Small intestine (tissue), 7 donors: ENCODE data around the gene KCNN3. TPM values are rescaled to one million over a fixed set of nuclear protein-coding genes. Genes with fewer than 3 reads are reported as not detected.

Source experiments
- DNase-seq, 2 donors: peaks; one replicate each; pipeline versions ENCODE4 v3.0.0 to v3.0.0-alpha.2; 2013
- FAIRE-seq: peaks from 2 replicates; lab custom pipeline; 2012; peaks lifted over from hg19 to GRCh38; lab: Jason Lieb, UNC
- H3K27ac ChIP-seq, 3 donors: one replicate each; pipeline ENCODE4 v1.5.1; 2013; ENCODE audit warnings: low read length in 2 of 3, mild to moderate bottlenecking in 2 of 3, control low read depth in 1 of 3, inconsistent platforms in 1 of 3, low read depth in 1 of 3, moderate library complexity in 1 of 3
- H3K27me3 ChIP-seq, 3 donors: one replicate each; pipeline ENCODE4 v1.6.1; 2013; ENCODE audit warnings: low read length in 3 of 3, inconsistent platforms in 1 of 3; ENCODE audit not compliant: control insufficient read depth in 3 of 3, insufficient read depth in 3 of 3
- H3K36me3 ChIP-seq, 3 donors: one replicate each; pipeline ENCODE4 v1.6.1; 2013; ENCODE audit warnings: low read length in 3 of 3, inconsistent platforms in 1 of 3, low read depth in 1 of 3, mild to moderate bottlenecking in 1 of 3, moderate library complexity in 1 of 3; ENCODE audit not compliant: control insufficient read depth in 3 of 3, insufficient read depth in 2 of 3
- H3K4me1 ChIP-seq, 3 donors: one replicate each; pipeline ENCODE4 v1.6.1; 2013; ENCODE audit warnings: low read length in 2 of 3, inconsistent platforms in 1 of 3, low read depth in 1 of 3, mild to moderate bottlenecking in 1 of 3, moderate library complexity in 1 of 3; ENCODE audit not compliant: control insufficient read depth in 3 of 3, insufficient read depth in 2 of 3
- H3K4me3 ChIP-seq, 3 donors: one replicate each; pipeline ENCODE4 v1.5.1; 2013; ENCODE audit warnings: low read length in 3 of 3, control low read depth in 1 of 3, inconsistent platforms in 1 of 3, low read depth in 1 of 3, mild to moderate bottlenecking in 1 of 3, moderate library complexity in 1 of 3
- H3K9me3 ChIP-seq, 2 donors: one replicate each; pipeline ENCODE4 v1.6.1; 2013; ENCODE audit warnings: low read depth in 1 of 2, low read length in 1 of 2; ENCODE audit not compliant: control insufficient read depth in 2 of 2, insufficient read depth in 1 of 2
- WGBS, 3 donors: extraction: QIAGEN DNeasy Blood & Tissue Kit; methylation state at CpG; one replicate each; pipeline ENCODE4 v1.1.7; 2013; 5-methylcytosine and 5-hydroxymethylcytosine counted together
- polyA plus RNA-seq, 4 donors: library from polyadenylated mRNA; stranded (reverse) in 3 of 4; unstranded in 1 of 4; fragments of 200-250 nt in 3 of 4; fragments of 120-200 nt in 1 of 4; gene quantifications; one replicate each; pipeline versions ENCODE4 v1.2.1 to v1.2.3, GENCODE V29; 2013
- donor health status: healthy with polysubstance abuse.
- donor health status: control.
- donor health status: control.
- donor health status: Bipolar disorder and iron deficiency.
- donor health status: healthy.

The KCNN3 gene
- polyA plus RNA-seq, 4 donors, result 0.27 to 1.6 (median 0.94) TPM

DNA sequence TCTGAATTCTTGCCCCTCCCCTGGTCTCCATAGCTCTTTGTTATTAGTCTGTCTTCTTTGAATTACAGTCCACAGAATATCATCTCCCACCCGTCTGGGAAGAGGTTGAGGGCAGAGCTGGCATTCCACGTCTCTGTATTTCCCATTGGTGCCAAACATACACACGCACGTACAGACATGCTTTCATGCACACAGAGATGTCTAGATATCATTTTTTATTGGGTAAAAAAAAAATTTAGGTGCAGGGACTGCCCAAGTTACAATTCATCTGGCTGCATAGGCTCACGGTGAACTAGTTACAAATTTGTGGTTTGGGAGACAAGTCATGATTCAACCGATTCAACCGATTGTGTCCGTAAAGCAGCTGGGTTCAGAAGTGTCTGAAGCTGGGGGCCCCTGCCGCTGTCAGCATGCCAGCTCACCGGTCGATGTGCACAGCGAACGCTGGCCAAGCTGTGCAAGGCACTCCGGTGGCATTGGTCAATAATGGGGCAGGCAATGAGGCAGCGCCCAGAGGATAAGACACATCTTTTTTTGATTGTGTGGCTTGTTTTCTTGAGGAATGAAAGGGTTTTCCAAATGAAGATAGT, 73.7 kb downstream of the KCNN3 start:
- no peak for DNase-seq
- FAIRE-seq, result no peak
- 75 to 83% (median 80%) methylated on average over 15 of the region's 15 CpGs for WGBS, 3 donors

GRCh38 chr1:154794608-154795007, 75.5 kb downstream of the KCNN3 start:
- Histone ChIP-seq H3K9me3 (no peaks in the 10 kb centered on the region), H3K4me3 (no peak overlapping the region), H3K4me1 (no peaks in the 10 kb centered on the region), H3K27me3 (peaks cover 0 to 17% (median 2%) of the 10 kb centered on the region in 3 donors), H3K36me3 (no peaks in the 10 kb centered on the region), H3K27ac (no peak overlapping the region)
- 46 to 75% (median 48%) methylated on average over 3 of the region's 3 CpGs for WGBS, 3 donors
- DNase-seq (peak in 1 of 2 donors; percentile 36), FAIRE-seq (no peak)

More for the DNA sequence above, 73.7 kb downstream of the KCNN3 start:
- Histone ChIP-seq H3K36me3 (no peaks in the 10 kb centered on the region), H3K4me1 (no peaks in the 10 kb centered on the region), H3K4me3 (no peak overlapping the region), H3K9me3 (no peaks in the 10 kb centered on the region), H3K27ac (no peak overlapping the region), H3K27me3 (peaks cover 0 to 19% (median 2%) of the 10 kb centered on the region in 3 donors)

DNA sequence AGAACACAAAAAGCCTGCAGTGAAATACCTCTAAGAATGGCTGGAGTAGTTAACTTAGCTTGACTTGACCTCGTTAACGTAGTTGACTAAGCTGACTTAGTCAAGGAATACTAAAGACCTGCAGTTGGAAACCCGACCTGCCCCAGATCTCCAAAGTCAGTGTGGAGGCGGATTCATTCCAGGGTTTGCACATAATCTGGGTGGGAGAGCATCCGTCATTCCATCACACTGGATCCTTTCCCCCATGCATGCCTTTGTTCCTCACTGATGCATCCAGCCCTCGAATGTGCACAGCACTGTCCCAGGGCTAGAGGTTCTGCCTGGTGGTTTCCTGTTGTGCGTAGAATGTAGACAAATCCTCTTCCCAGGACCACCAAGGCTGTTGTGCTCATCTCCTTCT, 76.4 kb downstream of the KCNN3 start:
- H3K27me3 ChIP-seq, result peaks cover 0 to 17% (median 2%) of the 10 kb centered on the region in 3 donors
- 78 to 85% (median 79%) methylated on average over 7 of the region's 7 CpGs for WGBS, 3 donors
- DNase-seq, result no peak
- H3K36me3 ChIP-seq, result no peaks in the 10 kb centered on the region
- H3K9me3 ChIP-seq, result no peaks in the 10 kb centered on the region
- no peaks in the 10 kb centered on the region for H3K4me1 ChIP-seq
- H3K4me3 ChIP-seq, result no peak overlapping the region
- no peak for FAIRE-seq
- H3K27ac ChIP-seq, result no peak overlapping the region

DNA sequence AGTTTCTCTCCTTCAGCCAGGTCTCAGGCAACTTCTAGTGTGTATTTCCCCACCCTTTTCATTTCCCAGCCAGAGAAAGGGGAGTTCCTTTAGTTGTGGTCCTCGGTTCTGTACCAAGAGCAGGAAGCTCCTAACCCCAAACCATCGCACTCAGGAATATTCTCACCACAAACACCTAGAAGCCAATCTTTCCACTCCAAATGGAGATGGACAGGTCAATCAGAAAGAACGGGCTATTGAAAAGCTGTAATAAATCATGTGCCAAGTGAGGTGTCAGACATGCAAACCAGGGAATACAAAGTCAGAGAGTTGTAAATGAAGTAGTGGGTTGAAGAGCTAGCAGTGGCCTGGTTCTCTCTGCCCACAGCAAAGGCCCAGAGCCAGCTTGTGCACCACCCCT, 77.2 kb downstream of the KCNN3 start:
- Histone ChIP-seq H3K4me3 (no peak overlapping the region), H3K36me3 (no peaks in the 10 kb centered on the region), H3K27ac (no peak overlapping the region), H3K27me3 (peaks cover 0 to 17% (median 2%) of the 10 kb centered on the region in 3 donors), H3K4me1 (no peaks in the 10 kb centered on the region), H3K9me3 (no peaks in the 10 kb centered on the region)
- DNase-seq, result no peak
- FAIRE-seq, result no peak
- WGBS, 3 donors, result 43 to 52% (median 45%) methylated on average over 3 of the region's 3 CpGs

DNA sequence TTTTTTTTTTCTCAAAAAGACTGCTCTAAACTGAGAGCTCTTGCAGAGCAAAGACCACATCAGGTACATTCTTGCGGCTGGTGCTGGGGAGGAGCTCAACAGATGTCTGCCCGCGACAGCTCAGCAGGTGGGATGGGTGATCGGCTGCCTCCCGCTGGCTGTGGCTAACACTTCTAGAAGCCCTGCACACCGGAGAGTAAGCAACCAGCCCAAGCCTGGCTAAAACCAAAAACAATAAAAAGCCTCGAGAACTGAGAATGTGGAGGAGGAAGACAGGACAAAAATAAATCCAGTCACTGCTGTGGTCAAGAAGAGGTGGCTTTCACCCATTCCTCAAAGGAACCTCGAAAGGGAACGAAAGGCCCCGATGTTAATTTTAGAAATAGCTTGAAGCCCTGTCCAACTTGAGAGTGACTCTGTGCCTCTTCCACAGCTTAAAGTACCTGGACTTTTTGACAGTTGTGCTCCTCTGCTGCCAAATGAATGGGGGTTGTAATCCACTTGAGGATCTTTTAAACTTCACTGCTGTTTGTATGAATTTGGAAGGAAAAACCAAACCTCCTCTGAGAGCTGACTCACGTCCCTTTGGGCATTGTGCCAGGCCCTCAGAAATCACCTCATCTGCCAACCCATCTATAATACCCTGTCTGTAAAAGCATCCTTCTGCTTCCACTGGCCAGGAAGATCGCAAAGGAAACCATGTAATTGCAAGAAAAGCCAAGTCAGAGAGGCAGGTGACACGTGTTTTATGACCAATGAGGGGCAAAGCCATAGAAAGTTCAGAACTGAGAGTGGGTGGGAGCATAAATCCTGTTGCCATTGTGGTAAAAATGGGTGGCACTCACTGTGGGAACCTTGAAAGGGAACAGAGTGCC, 78.6 kb downstream of the KCNN3 start:
- no peaks in the 10 kb centered on the region for H3K9me3 ChIP-seq
- H3K36me3 ChIP-seq, result no peaks in the 10 kb centered on the region
- H3K27ac ChIP-seq, result no peak overlapping the region
- FAIRE-seq, result no peak
- WGBS, 3 donors, result 34 to 37% (median 34%) methylated on average over 13 of the region's 13 CpGs
- no peaks in the 10 kb centered on the region for H3K4me1 ChIP-seq
- peak in 1 of 2 donors; percentile 43 for DNase-seq
- H3K4me3 ChIP-seq, result no peak overlapping the region
- H3K27me3 ChIP-seq, result peaks cover 0 to 15% (median 2%) of the 10 kb centered on the region in 3 donors

- Histone ChIP-seq H3K4me3 (no peak overlapping the region), H3K36me3 (no peaks in the 10 kb centered on the region), H3K27me3 (peaks cover 0 to 11% (median 0%) of the 10 kb centered on the region in 3 donors), H3K27ac (no peak overlapping the region), H3K9me3 (no peaks in the 10 kb centered on the region), H3K4me1 (no peaks in the 10 kb centered on the region)
- FAIRE-seq, result no peak
- 80 to 85% (median 81%) methylated on average over 10 of the region's 10 CpGs for WGBS, 3 donors
- no peak for DNase-seq
Observed at GRCh38 chr1:154788886-154789285, 81.2 kb downstream of the KCNN3 start.

DNA sequence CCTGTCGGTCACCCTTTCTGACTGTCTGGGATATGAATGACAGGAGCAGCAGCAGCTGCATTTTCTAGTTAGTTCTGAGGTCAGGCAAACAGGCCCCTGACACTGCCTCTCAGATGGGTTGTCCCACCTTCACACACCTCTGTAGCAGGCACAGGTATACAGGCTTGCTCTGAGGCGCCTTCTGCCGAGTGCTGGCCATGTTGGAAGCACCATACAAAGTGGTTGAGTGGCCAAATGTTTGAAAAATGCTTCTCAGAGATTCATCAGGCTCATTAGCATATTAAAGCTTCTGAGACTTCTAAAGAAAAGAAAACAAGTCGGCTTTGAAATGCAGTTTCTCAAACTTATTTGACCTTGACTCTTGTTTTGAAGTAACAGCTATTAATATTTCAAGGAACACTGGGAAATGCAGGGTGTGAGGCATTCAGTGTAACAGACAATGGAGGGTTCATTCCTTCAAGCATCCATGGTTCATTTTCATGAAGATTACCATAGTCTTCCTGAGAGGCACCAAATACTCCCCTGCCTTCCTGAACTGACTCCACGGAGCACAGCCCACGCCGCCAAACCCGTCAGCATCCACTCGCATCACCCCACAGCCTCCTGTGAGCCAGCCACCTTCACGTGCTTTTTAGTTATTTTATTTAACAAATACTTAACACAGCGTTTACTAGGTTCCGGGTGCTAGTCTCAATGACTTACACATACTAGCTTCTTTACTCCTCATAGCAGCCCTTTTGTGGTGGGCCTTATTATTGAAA, 81.8 kb downstream of the KCNN3 start:
- Histone ChIP-seq H3K27me3 (peaks cover 0 to 7% (median 0%) of the 10 kb centered on the region in 3 donors), H3K27ac (no peak overlapping the region), H3K4me3 (no peak overlapping the region), H3K4me1 (no peaks in the 10 kb centered on the region), H3K9me3 (no peaks in the 10 kb centered on the region), H3K36me3 (no peaks in the 10 kb centered on the region)
- DNase-seq (no peak), FAIRE-seq (no peak)
- WGBS, 3 donors, result 85 to 90% (median 88%) methylated on average over 12 of the region's 12 CpGs
